Right cardiac atrium (tissue), 5 donors: ENCODE data around the gene SYF2. TPM values are rescaled to one million over a fixed set of nuclear protein-coding genes. Genes with fewer than 3 reads are reported as not detected.
A peak's percentile ranks its signal among the peaks of the same experiment; 100 is the strongest.
"Not testable (repeated sequence)": the region's sequence is repeated elsewhere in the genome, so short reads cannot be mapped to it uniquely, and the experiment has no call there.

Source experiments
- ATAC-seq, 2 donors: fragments of 200-7000 bp; cut with Tn5 transposase; one replicate each; pipeline versions ENCODE4 v1.8.0 to v1.9.1; 2020; ENCODE audit warnings: moderate library complexity in 2 of 2, mild to moderate bottlenecking in 1 of 2
- DNase-seq, 3 donors: peaks; one replicate each; pipeline ENCODE4 v3.0.0-alpha.2; 2020
- H3K27ac ChIP-seq: one replicate; pipeline ENCODE4 v1.5.1; 2013; ENCODE audit warnings: mild to moderate bottlenecking, low read length, control low read depth, moderate library complexity
- H3K27me3 ChIP-seq: one replicate; pipeline ENCODE4 v1.6.1; 2013; ENCODE audit not compliant: control insufficient read depth, insufficient read depth
- H3K4me1 ChIP-seq: one replicate; pipeline ENCODE4 v1.6.1; 2013; ENCODE audit warnings: low read length; ENCODE audit not compliant: control insufficient read depth, insufficient read depth
- H3K4me3 ChIP-seq: one replicate; pipeline ENCODE4 v1.5.1; 2013; ENCODE audit warnings: low read length, control low read depth
- H3K9me3 ChIP-seq: one replicate; pipeline ENCODE4 v1.6.1; 2013; ENCODE audit warnings: low read length; ENCODE audit not compliant: control insufficient read depth
- WGBS: extraction: QIAGEN DNeasy Blood & Tissue Kit; methylation state at CpG from one replicate; pipeline ENCODE4 v1.1.7; 2013; 5-methylcytosine and 5-hydroxymethylcytosine counted together
- intact Hi-C, 4 donors: fragments of 100-400 bp; cut with DNase I; formaldehyde crosslinking; loops; one replicate each; pipeline versions ENCODE4 v1.11.0 to v1.14.0; 2022 to 2023
- polyA plus RNA-seq: library from polyadenylated mRNA; stranded (reverse); fragments of 200-250 nt; gene quantifications from one replicate; pipeline ENCODE4 v1.2.3, GENCODE V29; 2013
- total RNA-seq, 4 donors: library from RNA; stranded (reverse); fragmentation: NEBNext Ultra II Directional; extraction: Animal tissue kit (Norgen Biotek cat#: 25700); gene quantifications; one replicate each; pipeline ENCODE4 v1.2.1, GENCODE V29; 2021
- donor health status: healthy with polysubstance abuse.
- donor health status: DM: no; HTN: yes; CAD: no.
- donor health status: DM: no; HTN: no; CAD: no.
- donor health status: DM: no; HTN: yes; CAD: no; lungs with severe emphysema.
- donor health status: DM: yes; HTN: yes; CAD: no.

SYF2 gene
- total and polyA plus RNA-seq, 5 donors = 29.7 to 63.2 (median 40.2) TPM

GRCh38 chr1:25266554-25267287 lies 34.4 kb upstream of the SYF2 start:
- H3K27me3 ChIP-seq, H3K9me3 ChIP-seq, H3K4me1 ChIP-seq, H3K27ac ChIP-seq, intact Hi-C loops: not testable (repeated sequence)
- peak in 1 of 3 donors; percentile 54 for DNase-seq
- peak; percentile 65 to 78 for ATAC-seq
- 1% methylated on average over 20 of the region's 45 CpGs for WGBS
- H3K4me3 ChIP-seq = peak overlapping the region; percentile 57

- intact Hi-C loops, H3K27ac ChIP-seq: not testable (repeated sequence)
- 86% methylated on average over 3 of the region's 3 CpGs for WGBS
These were observed 28.0 kb upstream of the SYF2 start for GRCh38 chr1:25260336-25260735.

GRCh38 chr1:25259813-25260212 lies 27.5 kb upstream of the SYF2 start:
- not testable (repeated sequence) for H3K27ac ChIP-seq

More at GRCh38 chr1:25260336-25260735, 28.0 kb upstream of the SYF2 start:
- ATAC-seq, H3K4me1 ChIP-seq, H3K27me3 ChIP-seq, H3K9me3 ChIP-seq, H3K4me3 ChIP-seq, DNase-seq: not testable (repeated sequence)

GRCh38 chr1:25257196-25257595 lies 24.9 kb upstream of the SYF2 start:
- no peaks in the 10 kb centered on the region for H3K9me3 ChIP-seq
- H3K4me3 ChIP-seq = no peak overlapping the region
- intact Hi-C loops = loop anchor here in 1 of 4 donors (10.0 kb wide), 1 partner anchor 88 kb away; no protein-coding TSS in a partner anchor
- H3K27ac ChIP-seq = no peak overlapping the region
- 62% methylated on average over 1 of the region's 1 CpG for WGBS
- ATAC-seq (no peak), DNase-seq (no peak)
- no peaks in the 10 kb centered on the region for H3K27me3 ChIP-seq
- no peaks in the 10 kb centered on the region for H3K4me1 ChIP-seq

More at GRCh38 chr1:25259813-25260212, 27.5 kb upstream of the SYF2 start:
- not testable (repeated sequence) for H3K27me3 ChIP-seq, H3K4me1 ChIP-seq, H3K9me3 ChIP-seq, H3K4me3 ChIP-seq, DNase-seq, ATAC-seq
- intact Hi-C loops = loop anchor here in 1 of 4 donors (10.0 kb wide), 1 partner anchor 85 kb away; no protein-coding TSS in a partner anchor
- 53% methylated on average over 7 of the region's 7 CpGs for WGBS

GRCh38 chr1:25256578-25256965 lies 24.3 kb upstream of the SYF2 start:
- H3K9me3 ChIP-seq = no peaks in the 10 kb centered on the region
- DNase-seq (no peak), ATAC-seq (no peak)
- H3K27me3 ChIP-seq = no peaks in the 10 kb centered on the region
- H3K4me3 ChIP-seq = no peak overlapping the region
- no peak overlapping the region for H3K27ac ChIP-seq
- H3K4me1 ChIP-seq = no peaks in the 10 kb centered on the region
- 97% methylated on average over 5 of the region's 5 CpGs for WGBS
- intact Hi-C loops = loop anchor here in 1 of 4 donors (10.0 kb wide), 1 partner anchor 88 kb away; no protein-coding TSS in a partner anchor

GRCh38 chr1:25255706-25256577 lies 23.6 kb upstream of the SYF2 start:
- H3K27me3 ChIP-seq = no peaks in the 10 kb centered on the region
- no peak for DNase-seq
- no peak overlapping the region for H3K27ac ChIP-seq
- intact Hi-C loops = loop anchor here in 1 of 4 donors (10.0 kb wide), 1 partner anchor 89 kb away; no protein-coding TSS in a partner anchor
- no peaks in the 10 kb centered on the region for H3K9me3 ChIP-seq
- H3K4me1 ChIP-seq = no peaks in the 10 kb centered on the region
- H3K4me3 ChIP-seq = no peak overlapping the region
- ATAC-seq = no peak
- WGBS = 88% methylated on average over 18 of the region's 18 CpGs

GRCh38 chr1:25253911-25254310 lies 21.6 kb upstream of the SYF2 start:
- no peak for ATAC-seq
- no peak for DNase-seq
- WGBS = 93% methylated on average over 2 of the region's 2 CpGs
- no peak overlapping the region for H3K27ac ChIP-seq
- no peaks in the 10 kb centered on the region for H3K4me1 ChIP-seq
- H3K27me3 ChIP-seq = no peaks in the 10 kb centered on the region
- H3K4me3 ChIP-seq = no peak overlapping the region
- intact Hi-C loops = loop anchor here in 1 of 4 donors (10.0 kb wide), 1 partner anchor 91 kb away; no protein-coding TSS in a partner anchor
- H3K9me3 ChIP-seq = no peaks in the 10 kb centered on the region

GRCh38 chr1:25247829-25248754 lies 15.8 kb upstream of the SYF2 start:
- no peak for ATAC-seq
- 24% methylated on average over 30 of the region's 30 CpGs for WGBS
- peak overlapping the region; percentile 65 for H3K27ac ChIP-seq
- DNase-seq = no peak
- intact Hi-C loops = loop anchor here in 1 of 4 donors (10.0 kb wide), 1 partner anchor 567 kb away; the partner anchor contains the start of gene MTFR1L
- no peaks in the 10 kb centered on the region for H3K9me3 ChIP-seq
- peak overlapping the region; percentile 46 for H3K4me3 ChIP-seq
- H3K27me3 ChIP-seq = no peaks in the 10 kb centered on the region
- H3K4me1 ChIP-seq = peaks cover 2% of the 10 kb centered on the region

GRCh38 chr1:25247024-25247828 lies 14.9 kb upstream of the SYF2 start, which contains the start of gene RSRP1:
RSRP1 (minus strand) TSS chr1:25247454; CDS start chr1:25246963, 491 bp downstream.
- Histone ChIP-seq H3K27ac (peak within 1 kb of the TSS; percentile 100), H3K27me3 (no peaks in the 10 kb centered on the region), H3K9me3 (no peaks in the 10 kb centered on the region), H3K4me3 (peak within 1 kb of the TSS; percentile 87), H3K4me1 (peaks cover 2% of the 10 kb centered on the region)
- DNase-seq (peak; percentile 100), ATAC-seq (peak; percentile 97)
- intact Hi-C loops = loop anchor here in 1 of 4 donors (10.0 kb wide), 1 partner anchor 568 kb away; the partner anchor contains the start of gene MTFR1L
- under 1% methylated on average over 79 of the region's 79 CpGs for WGBS
